H1 (cell line): ENCODE results near the gene CLN5. TPM values are rescaled to one million over a fixed set of nuclear protein-coding genes. Genes with fewer than 3 reads are reported as not detected.

ENCODE experiments used
- CHD7 ChIP-seq: fragments of 300-600 bp; sonication (generic); IDR thresholded peaks from 2 replicates; pipeline ENCODE4 v1.7.1; 2012; ENCODE audit warnings: low read length, moderate library complexity, mild to moderate bottlenecking, inconsistent platforms; ENCODE audit not compliant: insufficient replicate concordance
- CTCF ChIP-seq, 3 experiments: IDR thresholded peaks; 1 replicate in 2 of 3; 2 replicates in 1 of 3; pipeline versions ENCODE4 v1.5.1 to v1.6.1; 2011; ENCODE audit warnings: low read length in 3 of 3, mild to moderate bottlenecking in 3 of 3, inconsistent platforms in 2 of 3, low read depth in 1 of 3, moderate library complexity in 1 of 3; ENCODE audit not compliant: insufficient read depth in 1 of 3; ENCODE audit errors: control extremely low read depth in 1 of 3
- EZH2 ChIP-seq: fragments of 200-600 bp; sonication (generic); IDR thresholded peaks from 2 replicates; pipeline ENCODE4 v1.7.1; 2012; ENCODE audit warnings: low read depth, mild to moderate bottlenecking, moderate library complexity, low read length, inconsistent platforms; ENCODE audit not compliant: severe bottlenecking
- GABPA ChIP-seq: IDR thresholded peaks from 2 replicates; pipeline ENCODE4 v1.6.1; 2011; ENCODE audit warnings: mild to moderate bottlenecking, low read length, moderate library complexity, borderline replicate concordance; ENCODE audit not compliant: insufficient read depth
- MAFK ChIP-seq: IDR thresholded peaks from 2 replicates; pipeline ENCODE4 v1.6.1; 2012; ENCODE audit warnings: low read depth, mild to moderate bottlenecking, improper control_type of control experiment, low read length
- RFX5 ChIP-seq: IDR thresholded peaks from 2 replicates; pipeline ENCODE4 v1.6.1; 2011; ENCODE audit warnings: low read depth, low read length, improper control_type of control experiment, borderline replicate concordance
- TCF12 ChIP-seq: IDR thresholded peaks from 2 replicates; pipeline ENCODE4 v1.6.1; 2011; ENCODE audit warnings: low read depth, mild to moderate bottlenecking, low read length
- USF2 ChIP-seq: IDR thresholded peaks from 2 replicates; pipeline ENCODE4 v1.6.1; 2011; ENCODE audit warnings: low read length, improper control_type of control experiment
- polyA plus RNA-seq, 7 experiments: library from polyadenylated mRNA; depleted of rRNA in 3 of 7; stranded (reverse) in 5 of 7; unstranded in 2 of 7; fragments of >200 nt in 5 of 7; fragments of 200-250 nt in 2 of 7; gene quantifications; 1 replicate in 5 of 7; 2 replicates in 1 of 7; 4 replicates in 1 of 7; pipeline versions ENCODE4 v1.2.1 to v1.2.3, GENCODE V29; 2011 to 2013; ENCODE audit warnings: missing spikeins in 2 of 7, mixed read lengths in 2 of 7
- total RNA-seq: library from RNA; stranded (reverse); fragmentation: NEBNext Ultra II Directional; extraction: Animal tissue kit (Norgen Biotek cat#: 25700); gene quantifications from 2 replicates; pipeline ENCODE4 v1.2.1, GENCODE V29; 2021

Gene CLN5
- total and polyA plus RNA-seq, 2 of the 8 experiments (the other 6 are each of a cell fraction or from before 2014, with no cell fraction given) = 5.3 to 10.1 TPM

- TF ChIP-seq CHD7 (no peak), USF2 (no peak), EZH2 (no peak), TCF12 (no peak), RFX5 (no peak), GABPA (no peak), CTCF (IDR thresholded peaks at IDR 0.05; ENCODE audit: control extremely low read depth in 1 of 3, insufficient read depth in 1 of 3, low read depth in 1 of 3, low read length in 3 of 3) (no peak), MAFK (no peak)
Observed at GRCh38 chr13:76968041-76968440, 23.8 kb upstream of the CLN5 start (continued).
